ENCODE results near the gene ARL14.

Gene ARL14

GRCh38 chr3:160722331-160722730, 45.4 kb downstream of the ARL14 start:
- no peak for DNase-seq (ENCODE audit: low spot score)

DNA sequence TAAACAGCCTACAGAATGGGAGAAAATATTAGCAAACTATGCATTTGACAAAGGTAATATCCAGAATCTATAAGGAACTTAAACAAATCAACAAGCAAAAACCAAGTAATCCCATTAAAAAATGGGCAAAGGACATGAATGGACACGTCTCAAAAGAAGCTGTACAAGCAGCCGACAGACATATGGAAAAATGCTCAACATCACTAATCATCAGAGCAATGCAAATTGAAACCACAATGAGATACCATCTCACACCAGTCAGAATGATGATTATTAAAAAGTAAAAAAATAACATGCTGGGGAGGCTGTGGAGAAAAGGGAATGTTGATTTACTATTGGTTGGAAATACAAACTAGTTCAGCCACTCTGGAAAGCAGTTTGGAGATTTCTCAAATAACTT, 48.4 kb downstream of the ARL14 start:
- no peak for DNase-seq (ENCODE audit: low spot score)
